HUES64 (cell line): ENCODE data around the gene CFAP221. TPM values are rescaled to one million over a fixed set of nuclear protein-coding genes. Genes with fewer than 3 reads are reported as not detected.
A peak's percentile ranks its signal among the peaks of the same experiment; 100 is the strongest.

Source experiments
- H3K27ac ChIP-seq: 2 replicates; pipeline ENCODE4 v1.7.0; 2013; ENCODE audit warnings: low read depth, low read length, inconsistent platforms
- H3K27me3 ChIP-seq: 2 replicates; pipeline ENCODE4 v1.6.1; 2013; ENCODE audit warnings: mild to moderate bottlenecking, low read length; ENCODE audit not compliant: insufficient read depth
- H3K36me3 ChIP-seq: 2 replicates; pipeline ENCODE4 v1.6.1; 2013; ENCODE audit warnings: mild to moderate bottlenecking, low read length; ENCODE audit not compliant: insufficient read depth
- H3K4me1 ChIP-seq: 2 replicates; pipeline ENCODE4 v1.6.1; 2013; ENCODE audit warnings: mild to moderate bottlenecking, low read length, moderate library complexity; ENCODE audit not compliant: insufficient read depth
- H3K4me3 ChIP-seq: 2 replicates; pipeline ENCODE4 v1.5.1; 2013; ENCODE audit warnings: mild to moderate bottlenecking, low read length, moderate library complexity
- H3K9ac ChIP-seq: 2 replicates; pipeline ENCODE4 v1.6.1; 2013; ENCODE audit warnings: mild to moderate bottlenecking, low read depth, low read length
- H3K9me3 ChIP-seq: 2 replicates; pipeline ENCODE4 v1.6.1; 2013; ENCODE audit warnings: low read depth, low read length; ENCODE audit not compliant: insufficient read depth
- WGBS: fragments of 150-250, 120-280 bp; methylation state at CpG from one replicate; pipeline ENCODE4 v1.1.7; 2013; ENCODE audit warnings: missing lambda C conversion rate; 5-methylcytosine and 5-hydroxymethylcytosine counted together
- polyA plus RNA-seq, 2 experiments: library from polyadenylated mRNA; stranded (reverse); fragments of 50-300 nt; gene quantifications; one replicate each; pipeline ENCODE4 v1.2.3, GENCODE V29; 2013

Gene CFAP221
- polyA plus RNA-seq (2013, experiment 1 of 2) = 1.1 TPM
- 1.0 TPM for polyA plus RNA-seq (2013, experiment 2 of 2)

DNA sequence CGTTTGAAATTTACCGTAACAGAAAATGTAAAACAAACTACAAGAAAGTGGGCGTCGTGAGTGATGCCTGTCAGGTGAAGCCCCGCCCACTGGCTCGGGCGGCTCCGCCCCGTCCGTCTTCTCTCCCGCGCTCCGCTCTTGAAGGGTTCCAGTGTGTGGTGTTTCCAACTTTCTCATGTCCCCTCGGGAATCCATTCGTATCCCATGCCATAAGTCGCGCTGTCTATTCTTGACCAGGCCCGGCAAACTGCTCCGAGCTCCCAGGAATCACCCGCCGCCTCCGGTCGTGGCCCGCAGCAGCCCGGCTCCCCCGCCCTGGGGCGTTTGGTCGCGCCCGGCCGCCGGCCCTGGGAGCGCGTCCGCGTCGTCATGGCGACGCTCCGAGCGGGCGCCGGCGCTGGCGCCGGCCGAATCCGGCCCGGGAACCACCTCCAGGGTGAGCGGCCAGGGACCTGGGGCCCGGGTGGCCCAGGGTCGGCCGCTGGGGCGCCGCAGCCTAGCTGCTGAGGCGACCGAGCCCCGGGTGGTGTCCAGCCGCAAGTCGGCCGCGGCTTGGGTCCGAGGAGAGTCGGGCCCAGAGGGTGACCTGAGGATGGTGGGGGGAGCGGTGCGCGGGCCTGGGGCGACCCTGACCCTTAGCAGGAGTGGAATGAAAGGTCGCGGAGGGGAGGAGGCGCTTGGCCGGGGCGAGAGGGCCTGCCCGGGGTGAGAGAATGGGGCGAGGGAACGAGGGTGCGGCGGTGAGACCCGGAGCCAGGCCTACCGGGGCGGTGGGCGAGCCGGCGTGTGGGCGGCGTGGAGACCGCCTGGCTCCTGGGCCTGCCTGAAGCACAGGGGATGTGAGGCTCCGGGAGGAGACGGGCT, at the start of gene CFAP221:
TSS of gene CFAP221 (plus strand) at position 375 of the 864 bp plus-strand sequence. CDS start 1,683 bp downstream, outside the sequence.
- Histone ChIP-seq H3K36me3 (no peaks in the 10 kb centered on the region), H3K27ac (peak within 1 kb of the TSS; percentile 80), H3K9me3 (no peaks in the 10 kb centered on the region), H3K4me1 (peaks cover 5% of the 10 kb centered on the region; the same call in 1 of the 2 replicates), H3K27me3 (peaks cover 13% of the 10 kb centered on the region; the same call in 1 of the 2 replicates), H3K4me3 (peak within 1 kb of the TSS; percentile 59), H3K9ac (peak within 1 kb of the TSS; percentile 84)
- under 1% methylated on average over 89 of the region's 89 CpGs for WGBS

DNA sequence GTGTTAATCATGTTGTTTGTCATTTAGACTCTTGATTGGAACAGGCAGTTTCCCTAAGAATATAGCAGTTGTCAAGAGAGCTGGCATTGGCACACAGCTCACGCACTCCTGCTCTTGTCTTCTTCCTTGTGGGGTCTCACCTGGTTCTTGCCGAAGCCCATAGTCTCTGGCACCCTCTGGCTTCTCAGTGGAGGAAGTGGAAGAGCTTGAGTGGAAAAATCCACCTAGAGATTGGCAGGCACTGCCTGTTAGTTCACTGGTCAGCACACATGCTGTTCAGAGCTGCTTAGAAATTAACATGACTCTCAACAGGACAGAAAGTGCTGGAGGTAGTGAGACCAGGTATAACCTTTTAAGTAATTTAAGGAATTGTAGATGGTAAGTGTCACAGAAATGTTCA, 48.3 kb upstream of the CFAP221 start:
- Histone ChIP-seq H3K4me1 (peaks cover 10% of the 10 kb centered on the region), H3K27ac (no peak overlapping the region), H3K9ac (no peak overlapping the region), H3K36me3 (no peaks in the 10 kb centered on the region), H3K9me3 (peaks cover 13% of the 10 kb centered on the region; the same call in 1 of the 2 replicates), H3K4me3 (no peak overlapping the region), H3K27me3 (no peaks in the 10 kb centered on the region)
- WGBS = 94% methylated on average over 2 of the region's 2 CpGs

GRCh38 chr2:119496682-119497081, 47.6 kb upstream of the CFAP221 start:
- Histone ChIP-seq H3K9me3 (peaks cover 13% of the 10 kb centered on the region; the same call in 1 of the 2 replicates), H3K27me3 (no peaks in the 10 kb centered on the region), H3K27ac (no peak overlapping the region), H3K36me3 (no peaks in the 10 kb centered on the region), H3K4me1 (peaks cover 9% of the 10 kb centered on the region), H3K9ac (no peak overlapping the region), H3K4me3 (no peak overlapping the region)
- 81% methylated on average over 4 of the region's 4 CpGs for WGBS

DNA sequence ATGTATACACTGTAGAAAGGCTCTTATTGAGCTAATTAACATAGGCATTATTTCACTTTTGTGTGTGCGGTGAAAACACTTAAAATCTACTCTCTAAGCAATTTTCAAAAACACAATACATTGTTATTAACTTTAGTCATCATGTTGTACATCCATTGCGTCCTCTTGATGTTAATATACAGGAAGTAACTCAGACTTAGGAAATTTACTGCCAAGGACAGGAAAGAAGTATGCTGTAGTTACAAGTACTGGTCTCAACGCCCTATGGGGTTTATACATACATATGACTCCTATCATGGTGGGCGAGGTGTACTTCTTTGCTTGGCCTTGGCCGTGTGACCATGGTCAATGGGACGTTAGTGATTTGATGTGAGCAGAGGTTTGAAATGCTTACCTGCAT, 35.5 kb upstream of the CFAP221 start:
- WGBS = 94% methylated on average over 5 of the region's 6 CpGs

GRCh38 chr2:119511989-119512388, 32.3 kb upstream of the CFAP221 start:
- Histone ChIP-seq H3K27ac (no peak overlapping the region), H3K9me3 (no peaks in the 10 kb centered on the region), H3K27me3 (no peaks in the 10 kb centered on the region), H3K4me1 (no peaks in the 10 kb centered on the region), H3K4me3 (no peak overlapping the region), H3K9ac (no peak overlapping the region), H3K36me3 (no peaks in the 10 kb centered on the region)
- WGBS = 85% methylated on average over 3 of the region's 3 CpGs

More for the DNA sequence above, 35.5 kb upstream of the CFAP221 start:
- Histone ChIP-seq H3K9me3 (no peaks in the 10 kb centered on the region), H3K36me3 (no peaks in the 10 kb centered on the region), H3K27ac (no peak overlapping the region), H3K4me1 (no peaks in the 10 kb centered on the region), H3K9ac (no peak overlapping the region), H3K27me3 (no peaks in the 10 kb centered on the region), H3K4me3 (no peak overlapping the region)

GRCh38 chr2:119512946-119513345, 31.3 kb upstream of the CFAP221 start:
- WGBS = 94% methylated on average over 1 of the region's 1 CpG
- 0 out of 2 replicates have a peak, but pooled peaks cover 2% of the 10 kb centered on the region for H3K27me3 ChIP-seq

GRCh38 chr2:119513832-119514231, 30.4 kb upstream of the CFAP221 start:
- H3K36me3 ChIP-seq = no peaks in the 10 kb centered on the region
- 0 out of 2 replicates have a peak, but pooled peaks cover 4% of the 10 kb centered on the region for H3K27me3 ChIP-seq
- no peaks in the 10 kb centered on the region for H3K4me1 ChIP-seq
- H3K27ac ChIP-seq = no peak overlapping the region
- H3K9me3 ChIP-seq = no peaks in the 10 kb centered on the region
- WGBS = 18% methylated on average over 1 of the region's 1 CpG
- no peak overlapping the region for H3K4me3 ChIP-seq
- H3K9ac ChIP-seq = no peak overlapping the region

More at GRCh38 chr2:119512946-119513345, 31.3 kb upstream of the CFAP221 start:
- H3K4me3 ChIP-seq = no peak overlapping the region
- H3K36me3 ChIP-seq = no peaks in the 10 kb centered on the region
- no peak overlapping the region for H3K27ac ChIP-seq
- H3K9me3 ChIP-seq = no peaks in the 10 kb centered on the region
- no peaks in the 10 kb centered on the region for H3K4me1 ChIP-seq
- no peak overlapping the region for H3K9ac ChIP-seq

GRCh38 chr2:119516121-119516520, 28.1 kb upstream of the CFAP221 start:
- Histone ChIP-seq H3K36me3 (no peaks in the 10 kb centered on the region), H3K27ac (no peak overlapping the region), H3K4me3 (no peak overlapping the region), H3K9ac (no peak overlapping the region), H3K4me1 (no peaks in the 10 kb centered on the region), H3K27me3 (peaks cover 14% of the 10 kb centered on the region), H3K9me3 (no peaks in the 10 kb centered on the region)
- WGBS = 94% methylated on average over 2 of the region's 2 CpGs

DNA sequence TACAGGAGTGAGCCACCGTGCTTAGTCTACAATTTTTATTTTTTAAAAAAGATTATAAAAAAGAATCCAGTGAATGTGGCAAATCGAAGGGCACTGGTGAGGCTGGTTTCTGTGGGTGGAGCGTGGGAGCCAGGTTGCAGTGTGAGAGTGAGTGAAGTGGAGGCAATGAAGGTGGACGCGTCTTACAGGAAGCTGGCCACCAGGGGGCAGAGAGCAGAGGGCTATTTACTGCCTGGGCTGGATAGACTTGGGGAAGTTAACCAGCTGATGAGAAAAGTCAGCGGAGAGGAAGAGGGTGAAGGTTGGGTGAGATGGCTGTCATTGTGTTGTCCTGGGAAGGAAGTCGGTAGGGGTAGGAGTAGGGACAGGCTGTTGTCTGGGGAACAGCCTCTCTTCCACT, 26.8 kb upstream of the CFAP221 start:
- H3K9me3 ChIP-seq = no peaks in the 10 kb centered on the region
- peaks cover 28% of the 10 kb centered on the region for H3K27me3 ChIP-seq
- H3K4me1 ChIP-seq = no peaks in the 10 kb centered on the region
- H3K9ac ChIP-seq = no peak overlapping the region
- H3K4me3 ChIP-seq = no peak overlapping the region
- H3K36me3 ChIP-seq = no peaks in the 10 kb centered on the region
- no peak overlapping the region for H3K27ac ChIP-seq
- WGBS = 35% methylated on average over 6 of the region's 7 CpGs

DNA sequence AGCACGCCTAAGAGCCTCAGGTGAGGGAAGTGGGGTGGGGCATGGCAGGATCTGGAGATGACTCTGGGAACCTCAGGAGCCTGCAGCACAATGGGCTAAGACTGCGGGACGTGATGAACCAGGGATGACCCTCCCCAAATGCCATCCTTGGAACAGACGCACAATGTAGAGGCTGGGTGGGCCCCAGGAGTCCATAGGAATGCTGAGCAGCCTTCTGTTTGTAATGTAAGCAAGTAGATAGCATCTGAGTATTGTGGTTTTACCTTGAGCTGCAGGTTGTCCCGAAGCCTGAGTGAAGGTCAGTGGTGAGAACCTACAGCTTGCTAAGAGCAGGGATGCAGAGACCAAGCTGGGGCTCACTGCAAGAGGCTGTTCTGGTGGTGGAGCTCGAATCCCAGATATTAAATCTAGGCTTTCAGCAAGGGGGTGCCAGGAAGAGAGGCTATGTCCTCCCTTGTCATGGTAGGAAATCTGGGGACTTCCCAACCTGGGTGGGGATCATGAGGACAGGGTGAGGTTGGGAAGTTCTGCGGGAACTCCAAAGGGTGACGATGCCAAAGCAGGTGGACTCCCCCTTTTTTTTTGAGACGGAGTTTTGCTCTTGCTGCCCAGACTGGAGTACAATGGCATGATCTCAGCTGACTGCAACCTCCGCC, 25.7 kb upstream of the CFAP221 start:
- Histone ChIP-seq H3K4me3 (no peak overlapping the region), H3K27me3 (peaks cover 39% of the 10 kb centered on the region), H3K9me3 (no peaks in the 10 kb centered on the region), H3K9ac (no peak overlapping the region), H3K36me3 (no peaks in the 10 kb centered on the region), H3K4me1 (no peaks in the 10 kb centered on the region), H3K27ac (no peak overlapping the region)
- 88% methylated on average over 10 of the region's 10 CpGs for WGBS

DNA sequence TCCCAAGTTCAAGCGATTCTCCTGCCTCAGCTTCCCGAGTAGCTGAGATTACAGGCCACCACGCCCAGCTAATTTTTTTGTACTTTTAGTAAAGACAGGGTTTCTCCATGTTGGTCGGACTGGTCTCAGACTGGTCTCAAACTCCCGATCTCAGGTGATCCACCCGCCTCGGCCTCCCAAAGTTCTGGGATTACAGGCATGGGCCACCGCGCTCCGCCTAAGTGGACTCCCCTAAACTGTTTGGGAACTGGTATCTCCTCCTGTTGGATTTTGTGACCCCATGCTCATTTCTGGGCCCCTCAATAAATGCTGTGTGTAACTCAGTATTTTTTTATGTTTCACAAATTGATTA, 25.2 kb upstream of the CFAP221 start:
- H3K27ac ChIP-seq = no peak overlapping the region
- no peaks in the 10 kb centered on the region for H3K4me1 ChIP-seq
- H3K36me3 ChIP-seq = no peaks in the 10 kb centered on the region
- no peaks in the 10 kb centered on the region for H3K9me3 ChIP-seq
- H3K4me3 ChIP-seq = no peak overlapping the region
- WGBS = 97% methylated on average over 10 of the region's 10 CpGs
- no peak overlapping the region for H3K9ac ChIP-seq
- peaks cover 44% of the 10 kb centered on the region for H3K27me3 ChIP-seq
